ENCODE data around the gene LSS. TPM values are rescaled to one million over a fixed set of nuclear protein-coding genes. Genes with fewer than 3 reads are reported as not detected.

Gene LSS
- total and polyA plus RNA-seq, 2 donors (not counting 3 experiments of a cell fraction or from before 2014, with no cell fraction given), result 120 to 141 TPM

DNA sequence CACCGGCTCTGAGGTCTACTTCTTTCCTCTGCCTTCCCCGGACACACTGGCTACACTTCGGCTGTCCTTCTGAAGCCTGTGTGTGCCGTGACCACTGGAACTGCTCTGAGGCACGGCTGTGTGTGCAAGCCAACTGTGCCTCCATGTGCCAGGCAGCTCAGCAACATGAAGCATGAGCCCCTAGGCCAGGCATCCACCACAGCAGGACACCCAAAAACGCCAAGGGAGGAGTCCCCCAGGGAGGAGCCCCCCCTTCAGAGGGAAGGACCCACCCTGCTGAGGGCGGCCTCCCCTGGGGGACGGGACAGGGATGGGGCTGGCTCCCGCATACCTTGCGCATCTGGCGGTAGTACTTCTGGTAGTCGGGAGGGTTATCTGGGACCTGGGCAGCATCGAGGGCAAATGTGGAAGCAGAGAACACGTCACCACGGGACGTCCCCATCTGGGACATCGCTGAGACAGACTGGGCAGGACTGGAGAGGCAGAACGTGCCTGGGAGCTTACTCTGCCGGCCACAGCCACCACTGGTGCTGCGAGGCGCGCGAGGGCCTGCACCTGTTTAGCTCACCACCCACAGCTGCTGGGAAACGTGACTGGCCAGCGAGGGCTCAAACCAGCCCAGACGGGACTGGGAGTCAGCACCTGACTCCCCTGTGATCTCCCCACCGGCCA is 20.5 kb downstream of the LSS start:
- Histone ChIP-seq H3K4me3 (replicated peaks in 1 of 3; ENCODE audit: insufficient read depth in 1 of 3, low read depth in 1 of 3, low read length in 3 of 3) (no peak overlapping the region), H3K36me3 (ENCODE audit: control insufficient read depth in 2 of 2, extremely low read depth in 1 of 2, insufficient read depth in 2 of 2, low read length in 2 of 2) (peaks cover 14 to 51% of the 10 kb centered on the region in 2 experiments), H3K9ac (replicated peaks; ENCODE audit: extremely low read depth, insufficient read depth, low read length) (no peak overlapping the region), H3K9me3 (replicated peaks; ENCODE audit: control insufficient read depth, insufficient read depth, low read length) (no peaks in the 10 kb centered on the region), H3K79me2 (ENCODE audit: control insufficient read depth, insufficient read depth, low read length) (no peaks in the 10 kb centered on the region), H4K20me1 (replicated peaks; ENCODE audit: control insufficient read depth, extremely low read depth, insufficient read depth, low read length) (no peaks in the 10 kb centered on the region), H3K4me2 (ENCODE audit: insufficient read depth, low read length) (no peak overlapping the region), H3K27ac (ENCODE audit: insufficient read depth, low read depth, low read length) (no peak overlapping the region), H3K4me1 (ENCODE audit: control insufficient read depth, extremely low read depth, insufficient read depth, low read length) (peaks cover 2% of the 10 kb centered on the region), H3K27me3 (ENCODE audit: control insufficient read depth in 2 of 2, insufficient read depth in 2 of 2, low read length in 2 of 2) (no peaks in the 10 kb centered on the region), H3K9me1 (replicated peaks; ENCODE audit: control insufficient read depth, extremely low read depth, insufficient read depth, low read length) (no peaks in the 10 kb centered on the region), H2AFZ (ENCODE audit: low read depth, low read length) (no peak overlapping the region)
- DNase-seq (ENCODE audit: low read depth, low spot score) (no peak), FAIRE-seq (no peak)
- ChIA-PET POLR2A (no interaction called here), CTCF (no interaction called here)
- intact Hi-C loops (cut with micrococcal nuclease) (no loop called here), dilution Hi-C loops (cut with MboI; ENCODE audit: extremely low pct_ligation_motif_present, low sequenced_read_pairs) (no loop called here)
- BruUV-seq (replicated peaks), result no TSS peak
- TF ChIP-seq EZH2 (IDR thresholded peaks at IDR 0.05; ENCODE audit: borderline replicate concordance, low read depth, low read length, severe bottlenecking), result no peak
- TF ChIP-seq GATA2 (IDR thresholded peaks at IDR 0.05; ENCODE audit: insufficient read depth, insufficient read length, low read depth, low read length), result no peak
- TF ChIP-seq, protein P1, sequence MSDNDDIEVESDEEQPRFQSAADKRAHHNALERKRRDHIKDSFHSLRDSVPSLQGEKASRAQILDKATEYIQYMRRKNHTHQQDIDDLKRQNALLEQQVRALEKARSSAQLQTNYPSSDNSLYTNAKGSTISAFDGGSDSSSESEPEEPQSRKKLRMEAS (IDR thresholded peaks at IDR 0.05; ENCODE audit: insufficient read depth, insufficient read length), result no peak
- no peak for TF ChIP-seq MYC (IDR thresholded peaks at IDR 0.05; ENCODE audit: low read depth, low read length)
- no peak for TF ChIP-seq JUN (IDR thresholded peaks at IDR 0.05; ENCODE audit: borderline replicate concordance, insufficient read depth, insufficient read length, low read depth)
- TF ChIP-seq POLR2AphosphoS5 (IDR thresholded peaks at IDR 0.05; ENCODE audit: insufficient read depth, low read depth, low read length), result no peak
- no peak for TF ChIP-seq FOS (IDR thresholded peaks at IDR 0.05; ENCODE audit: borderline replicate concordance, insufficient read depth, low read length)
- TF ChIP-seq, protein P2, sequence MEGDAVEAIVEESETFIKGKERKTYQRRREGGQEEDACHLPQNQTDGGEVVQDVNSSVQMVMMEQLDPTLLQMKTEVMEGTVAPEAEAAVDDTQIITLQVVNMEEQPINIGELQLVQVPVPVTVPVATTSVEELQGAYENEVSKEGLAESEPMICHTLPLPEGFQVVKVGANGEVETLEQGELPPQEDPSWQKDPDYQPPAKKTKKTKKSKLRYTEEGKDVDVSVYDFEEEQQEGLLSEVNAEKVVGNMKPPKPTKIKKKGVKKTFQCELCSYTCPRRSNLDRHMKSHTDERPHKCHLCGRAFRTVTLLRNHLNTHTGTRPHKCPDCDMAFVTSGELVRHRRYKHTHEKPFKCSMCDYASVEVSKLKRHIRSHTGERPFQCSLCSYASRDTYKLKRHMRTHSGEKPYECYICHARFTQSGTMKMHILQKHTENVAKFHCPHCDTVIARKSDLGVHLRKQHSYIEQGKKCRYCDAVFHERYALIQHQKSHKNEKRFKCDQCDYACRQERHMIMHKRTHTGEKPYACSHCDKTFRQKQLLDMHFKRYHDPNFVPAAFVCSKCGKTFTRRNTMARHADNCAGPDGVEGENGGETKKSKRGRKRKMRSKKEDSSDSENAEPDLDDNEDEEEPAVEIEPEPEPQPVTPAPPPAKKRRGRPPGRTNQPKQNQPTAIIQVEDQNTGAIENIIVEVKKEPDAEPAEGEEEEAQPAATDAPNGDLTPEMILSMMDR (IDR thresholded peaks at IDR 0.05; ENCODE audit: extremely low read depth in 1 of 2, insufficient read depth in 1 of 2, low read depth in 1 of 2, low read length in 2 of 2), result no peak
- no peak for TF ChIP-seq POLR2A (IDR thresholded peaks at IDR 0.05; ENCODE audit: low read depth, low read length)

Measured in endothelial cell of umbilical vein (primary cell).